HFFc6 (cell line): Measurements from ENCODE around the gene SLC12A8. TPM values are rescaled to one million over a fixed set of nuclear protein-coding genes. Genes with fewer than 3 reads are reported as not detected.
A peak's percentile ranks its signal among the peaks of the same experiment; 100 is the strongest.

Source experiments
- DNase-seq: peaks from one replicate; pipeline ENCODE4 v3.0.0-alpha.2; 2018
- H3K27ac Mint-ChIP-seq: 2 replicates; pipeline ENCODE4 v1.8.0; 2020; ENCODE audit warnings: mild to moderate bottlenecking, mixed read lengths
- H3K27me3 Mint-ChIP-seq: 2 replicates; pipeline ENCODE4 v1.8.0; 2021; ENCODE audit warnings: mild to moderate bottlenecking, moderate library complexity, mixed read lengths; ENCODE audit not compliant: insufficient read depth
- H3K36me3 Mint-ChIP-seq: 2 replicates; pipeline ENCODE4 v1.8.0; 2021; ENCODE audit warnings: low read depth, mixed read lengths
- H3K4me1 Mint-ChIP-seq: 2 replicates; pipeline ENCODE4 v1.8.0; 2020; ENCODE audit warnings: low read depth, mixed read lengths
- H3K4me3 Mint-ChIP-seq: 2 replicates; pipeline ENCODE4 v1.8.0; 2020; ENCODE audit warnings: mild to moderate bottlenecking, moderate library complexity, mixed read lengths
- H3K9me3 Mint-ChIP-seq: 2 replicates; pipeline ENCODE4 v1.8.0; 2020; ENCODE audit warnings: mild to moderate bottlenecking, mixed read lengths
- CTCF ChIP-seq: fragments of 200-600 bp; sonication (generic); IDR thresholded peaks from 2 replicates; pipeline ENCODE4 v1.5.0; 2021; ENCODE audit warnings: antibody characterized with exemption, mild to moderate bottlenecking
- long read RNA-seq: library from polyadenylated mRNA; unstranded; transcript quantifications from one replicate; pipeline ENCODE4 v2.0.0, GENCODE V29; 2019
- total RNA-seq, 6 experiments: library from RNA; stranded (reverse); fragmentation: NEBNext Ultra II Directional; extraction: Animal tissue kit (Norgen Biotek cat#: 25700); gene quantifications; 2 replicates in 1 of 6; 3 replicates in 5 of 6; pipeline ENCODE4 v1.2.3, GENCODE V29; 2021

SLC12A8 gene
- 1 to 10 TPM; 1.8 to 4.6 (median 3.7) TPM for total RNA-seq
- long read RNA-seq, partial matches to known transcripts: 0 of 2 reads
- long read RNA-seq, other reads (novel, unspliced or antisense): 2 of 2 reads

- peaks cover 2% of the 10 kb centered on the region for H3K27me3 Mint-ChIP-seq
- no peak for TF ChIP-seq CTCF
- H3K27ac Mint-ChIP-seq: peak within 1 kb of the TSS; percentile 74
- H3K4me1 Mint-ChIP-seq: peaks cover 48% of the 10 kb centered on the region
- no peaks in the 10 kb centered on the region for H3K36me3 Mint-ChIP-seq
- no peaks in the 10 kb centered on the region for H3K9me3 Mint-ChIP-seq
- no peak for DNase-seq
- H3K4me3 Mint-ChIP-seq: peak within 1 kb of the TSS; percentile 68
Measured at GRCh38 chr3:125212509-125213363, at the start of gene SLC12A8. Gene SLC12A8 (minus strand): TSS chr3:125212748. CDS start chr3:125211349, 1,399 bp downstream.

GRCh38 chr3:125262161-125262560 lies 49.6 kb upstream of the SLC12A8 start:
- H3K36me3 Mint-ChIP-seq: peaks cover 38% of the 10 kb centered on the region
- H3K27ac Mint-ChIP-seq: no peak overlapping the region
- no peak for DNase-seq
- H3K4me1 Mint-ChIP-seq: no peaks in the 10 kb centered on the region
- no peak overlapping the region for H3K4me3 Mint-ChIP-seq
- peaks cover 9% of the 10 kb centered on the region for H3K9me3 Mint-ChIP-seq
- peaks cover 1% of the 10 kb centered on the region for H3K27me3 Mint-ChIP-seq
- no peak for TF ChIP-seq CTCF

GRCh38 chr3:125261031-125261430 lies 48.5 kb upstream of the SLC12A8 start:
- H3K27ac Mint-ChIP-seq: no peak overlapping the region
- H3K4me3 Mint-ChIP-seq: no peak overlapping the region
- H3K4me1 Mint-ChIP-seq: no peaks in the 10 kb centered on the region
- H3K27me3 Mint-ChIP-seq: peaks cover 5% of the 10 kb centered on the region
- peaks cover 36% of the 10 kb centered on the region for H3K36me3 Mint-ChIP-seq
- no peak for TF ChIP-seq CTCF
- DNase-seq: no peak
- H3K9me3 Mint-ChIP-seq: peaks cover 16% of the 10 kb centered on the region

- no peak overlapping the region for H3K27ac Mint-ChIP-seq
Measured at GRCh38 chr3:125260158-125260557, 47.6 kb upstream of the SLC12A8 start.

GRCh38 chr3:125257536-125257935 lies 45.0 kb upstream of the SLC12A8 start:
- H3K4me1 Mint-ChIP-seq: no peaks in the 10 kb centered on the region
- peaks cover 5% of the 10 kb centered on the region for H3K27me3 Mint-ChIP-seq
- peaks cover 36% of the 10 kb centered on the region for H3K36me3 Mint-ChIP-seq
- no peak overlapping the region for H3K4me3 Mint-ChIP-seq
- no peak for TF ChIP-seq CTCF
- H3K27ac Mint-ChIP-seq: no peak overlapping the region
- H3K9me3 Mint-ChIP-seq: peaks cover 16% of the 10 kb centered on the region
- no peak for DNase-seq

More at GRCh38 chr3:125260158-125260557, 47.6 kb upstream of the SLC12A8 start:
- no peak for DNase-seq
- peaks cover 16% of the 10 kb centered on the region for H3K9me3 Mint-ChIP-seq
- peaks cover 41% of the 10 kb centered on the region for H3K36me3 Mint-ChIP-seq
- no peak for TF ChIP-seq CTCF
- H3K4me3 Mint-ChIP-seq: no peak overlapping the region
- peaks cover 5% of the 10 kb centered on the region for H3K27me3 Mint-ChIP-seq
- H3K4me1 Mint-ChIP-seq: no peaks in the 10 kb centered on the region
